ENCODE results near the gene CDH23.

The CDH23 gene

GRCh38 chr10:71722849-71723248 is 326.1 kb downstream of the CDH23 start:
- H3K27ac ChIP-seq (ENCODE audit: low read length), result no peak overlapping the region
- peaks cover 15% of the 10 kb centered on the region; the same call in 1 of the 2 replicates for H3K4me1 ChIP-seq (ENCODE audit: insufficient read depth, low read length)
- no peaks in the 10 kb centered on the region for H3K36me3 ChIP-seq (ENCODE audit: insufficient read depth, low read depth, low read length)
- H3K9ac ChIP-seq (ENCODE audit: low read depth, low read length), result no peak overlapping the region
- no peaks in the 10 kb centered on the region for H3K9me3 ChIP-seq (ENCODE audit: insufficient read depth, low read depth, low read length)
- H3K27me3 ChIP-seq (ENCODE audit: insufficient read depth, low read length), result peaks cover 15% of the 10 kb centered on the region
- no peak overlapping the region for H3K4me3 ChIP-seq (ENCODE audit: low read length)

- no peaks in the 10 kb centered on the region for H3K36me3 ChIP-seq (ENCODE audit: insufficient read depth, low read depth, low read length)
- H3K27ac ChIP-seq (ENCODE audit: low read length), result no peak overlapping the region
- H3K4me3 ChIP-seq (ENCODE audit: low read length), result no peak overlapping the region
- H3K9ac ChIP-seq (ENCODE audit: low read depth, low read length), result no peak overlapping the region
- H3K4me1 ChIP-seq (ENCODE audit: insufficient read depth, low read length), result peaks cover 15% of the 10 kb centered on the region; the same call in 1 of the 2 replicates
- H3K9me3 ChIP-seq (ENCODE audit: insufficient read depth, low read depth, low read length), result no peaks in the 10 kb centered on the region
- peaks cover 15% of the 10 kb centered on the region for H3K27me3 ChIP-seq (ENCODE audit: insufficient read depth, low read length)
Measured at GRCh38 chr10:71723311-71723710, 326.6 kb downstream of the CDH23 start.

- H3K27me3 ChIP-seq (ENCODE audit: insufficient read depth, low read length), result peaks cover 15% of the 10 kb centered on the region
- H3K4me1 ChIP-seq (ENCODE audit: insufficient read depth, low read length), result peaks cover 10% of the 10 kb centered on the region; the same call in 1 of the 2 replicates
- no peak overlapping the region for H3K4me3 ChIP-seq (ENCODE audit: low read length)
- H3K9ac ChIP-seq (ENCODE audit: low read depth, low read length), result no peak overlapping the region
- no peaks in the 10 kb centered on the region for H3K36me3 ChIP-seq (ENCODE audit: insufficient read depth, low read depth, low read length)
- no peaks in the 10 kb centered on the region for H3K9me3 ChIP-seq (ENCODE audit: insufficient read depth, low read depth, low read length)
- no peak overlapping the region for H3K27ac ChIP-seq (ENCODE audit: low read length)
Measured at GRCh38 chr10:71724539-71724938, 327.8 kb downstream of the CDH23 start.

GRCh38 chr10:71725249-71725648 is 328.5 kb downstream of the CDH23 start:
- H3K9me3 ChIP-seq (ENCODE audit: insufficient read depth, low read depth, low read length), result no peaks in the 10 kb centered on the region
- no peaks in the 10 kb centered on the region for H3K36me3 ChIP-seq (ENCODE audit: insufficient read depth, low read depth, low read length)
- H3K9ac ChIP-seq (ENCODE audit: low read depth, low read length), result no peak overlapping the region
- H3K4me3 ChIP-seq (ENCODE audit: low read length), result no peak overlapping the region
- no peak overlapping the region for H3K27ac ChIP-seq (ENCODE audit: low read length)
- peaks cover 3% of the 10 kb centered on the region; the same call in 1 of the 2 replicates for H3K4me1 ChIP-seq (ENCODE audit: insufficient read depth, low read length)
- H3K27me3 ChIP-seq (ENCODE audit: insufficient read depth, low read length), result peaks cover 11% of the 10 kb centered on the region

- Histone ChIP-seq H3K36me3 (ENCODE audit: insufficient read depth, low read depth, low read length) (no peaks in the 10 kb centered on the region), H3K9me3 (ENCODE audit: insufficient read depth, low read depth, low read length) (no peaks in the 10 kb centered on the region), H3K27me3 (ENCODE audit: insufficient read depth, low read length) (peaks cover 3% of the 10 kb centered on the region; the same call in 1 of the 2 replicates), H3K9ac (ENCODE audit: low read depth, low read length) (no peak overlapping the region), H3K4me1 (ENCODE audit: insufficient read depth, low read length) (no peaks in the 10 kb centered on the region), H3K4me3 (ENCODE audit: low read length) (no peak overlapping the region), H3K27ac (ENCODE audit: low read length) (no peak overlapping the region)
Measured at GRCh38 chr10:71725998-71726579, 329.4 kb downstream of the CDH23 start.

GRCh38 chr10:71726580-71727104 is 329.9 kb downstream of the CDH23 start:
- Histone ChIP-seq H3K9ac (ENCODE audit: low read depth, low read length) (no peak overlapping the region), H3K27me3 (ENCODE audit: insufficient read depth, low read length) (no peaks in the 10 kb centered on the region), H3K9me3 (ENCODE audit: insufficient read depth, low read depth, low read length) (no peaks in the 10 kb centered on the region), H3K27ac (ENCODE audit: low read length) (no peak overlapping the region), H3K36me3 (ENCODE audit: insufficient read depth, low read depth, low read length) (no peaks in the 10 kb centered on the region), H3K4me1 (ENCODE audit: insufficient read depth, low read length) (no peaks in the 10 kb centered on the region), H3K4me3 (ENCODE audit: low read length) (no peak overlapping the region)

- no peaks in the 10 kb centered on the region for H3K9me3 ChIP-seq (ENCODE audit: insufficient read depth, low read depth, low read length)
- no peak overlapping the region for H3K27ac ChIP-seq (ENCODE audit: low read length)
- H3K9ac ChIP-seq (ENCODE audit: low read depth, low read length), result no peak overlapping the region
- no peaks in the 10 kb centered on the region for H3K27me3 ChIP-seq (ENCODE audit: insufficient read depth, low read length)
- no peaks in the 10 kb centered on the region for H3K4me1 ChIP-seq (ENCODE audit: insufficient read depth, low read length)
- H3K4me3 ChIP-seq (ENCODE audit: low read length), result no peak overlapping the region
- no peaks in the 10 kb centered on the region for H3K36me3 ChIP-seq (ENCODE audit: insufficient read depth, low read depth, low read length)
Measured at GRCh38 chr10:71727105-71727737, 330.5 kb downstream of the CDH23 start.

- no peaks in the 10 kb centered on the region for H3K4me1 ChIP-seq (ENCODE audit: insufficient read depth, low read length)
- no peaks in the 10 kb centered on the region for H3K9me3 ChIP-seq (ENCODE audit: insufficient read depth, low read depth, low read length)
- H3K27ac ChIP-seq (ENCODE audit: low read length), result no peak overlapping the region
- H3K9ac ChIP-seq (ENCODE audit: low read depth, low read length), result no peak overlapping the region
- no peaks in the 10 kb centered on the region for H3K27me3 ChIP-seq (ENCODE audit: insufficient read depth, low read length)
- H3K4me3 ChIP-seq (ENCODE audit: low read length), result no peak overlapping the region
- no peaks in the 10 kb centered on the region for H3K36me3 ChIP-seq (ENCODE audit: insufficient read depth, low read depth, low read length)
Measured at GRCh38 chr10:71727738-71728737, 331.3 kb downstream of the CDH23 start.

- no peaks in the 10 kb centered on the region for H3K27me3 ChIP-seq (ENCODE audit: insufficient read depth, low read length)
- H3K9me3 ChIP-seq (ENCODE audit: insufficient read depth, low read depth, low read length), result no peaks in the 10 kb centered on the region
- H3K27ac ChIP-seq (ENCODE audit: low read length), result no peak overlapping the region
- H3K4me1 ChIP-seq (ENCODE audit: insufficient read depth, low read length), result no peaks in the 10 kb centered on the region
- H3K36me3 ChIP-seq (ENCODE audit: insufficient read depth, low read depth, low read length), result no peaks in the 10 kb centered on the region
- no peak overlapping the region for H3K9ac ChIP-seq (ENCODE audit: low read depth, low read length)
- no peak overlapping the region for H3K4me3 ChIP-seq (ENCODE audit: low read length)
Measured at GRCh38 chr10:71729161-71729636, 332.5 kb downstream of the CDH23 start.

- no peak overlapping the region for H3K4me3 ChIP-seq (ENCODE audit: low read length)
- no peaks in the 10 kb centered on the region for H3K4me1 ChIP-seq (ENCODE audit: insufficient read depth, low read length)
- no peaks in the 10 kb centered on the region for H3K27me3 ChIP-seq (ENCODE audit: insufficient read depth, low read length)
- H3K27ac ChIP-seq (ENCODE audit: low read length), result no peak overlapping the region
- H3K9me3 ChIP-seq (ENCODE audit: insufficient read depth, low read depth, low read length), result no peaks in the 10 kb centered on the region
- no peak overlapping the region for H3K9ac ChIP-seq (ENCODE audit: low read depth, low read length)
- H3K36me3 ChIP-seq (ENCODE audit: insufficient read depth, low read depth, low read length), result no peaks in the 10 kb centered on the region
Measured at GRCh38 chr10:71731791-71732190, 335.1 kb downstream of the CDH23 start.

- Histone ChIP-seq H3K4me1 (ENCODE audit: insufficient read depth, low read length) (no peaks in the 10 kb centered on the region), H3K36me3 (ENCODE audit: insufficient read depth, low read depth, low read length) (no peaks in the 10 kb centered on the region), H3K4me3 (ENCODE audit: low read length) (no peak overlapping the region), H3K9me3 (ENCODE audit: insufficient read depth, low read depth, low read length) (no peaks in the 10 kb centered on the region), H3K27ac (ENCODE audit: low read length) (no peak overlapping the region), H3K27me3 (ENCODE audit: insufficient read depth, low read length) (no peaks in the 10 kb centered on the region), H3K9ac (ENCODE audit: low read depth, low read length) (no peak overlapping the region)
Measured at GRCh38 chr10:71734797-71735196, 338.1 kb downstream of the CDH23 start.

Measured in iPS-20b (cell line).